Right lobe of liver (tissue), 6 donors: ENCODE results near the gene OTOGL. TPM values are rescaled to one million over a fixed set of nuclear protein-coding genes. Genes with fewer than 3 reads are reported as not detected.
A peak's percentile ranks its signal among the peaks of the same experiment; 100 is the strongest.
"Not testable (repeated sequence)": the region's sequence is repeated elsewhere in the genome, so short reads cannot be mapped to it uniquely, and the experiment has no call there.

ENCODE experiments used
- ATAC-seq, 4 donors: fragments of 200-7000 bp; cut with Tn5 transposase; one replicate each; pipeline ENCODE4 v1.9.1; 2020; ENCODE audit warnings: mild to moderate bottlenecking in 4 of 4, moderate library complexity in 4 of 4
- DNase-seq, 3 donors: peaks; one replicate each; pipeline ENCODE4 v3.0.0-alpha.2; 2020
- H3K27ac ChIP-seq, 3 donors: fragments of 200-600 bp; one replicate each; pipeline ENCODE4 v1.8.0; 2022
- H3K27me3 ChIP-seq, 2 donors: fragments of 200-600 bp; one replicate each; pipeline ENCODE4 v1.8.0; 2022
- H3K36me3 ChIP-seq, 4 donors: fragments of 200-600 bp; sonication (generic) in 1 of 4; one replicate each; pipeline versions ENCODE4 v1.5.1 to v1.8.0; 2017 to 2022; ENCODE audit warnings: control low read depth in 1 of 4
- H3K4me1 ChIP-seq, 4 donors: fragments of 200-600 bp; sonication (generic) in 1 of 4; one replicate each; pipeline versions ENCODE4 v1.5.1 to v1.8.0; 2017 to 2022; ENCODE audit warnings: control low read depth in 1 of 4
- H3K4me3 ChIP-seq, 3 donors: fragments of 200-600 bp; one replicate each; pipeline ENCODE4 v1.8.0; 2022
- H3K9me3 ChIP-seq, 4 donors: fragments of 200-600 bp; sonication (generic) in 1 of 4; one replicate each; pipeline versions ENCODE4 v1.5.1 to v1.8.0; 2017 to 2022; ENCODE audit warnings: control low read depth in 1 of 4
- POLR2A ChIP-seq: fragments of 450-650 bp; IDR thresholded peaks from one replicate; pipeline ENCODE4 v1.6.1; 2017; ENCODE audit warnings: antibody characterized with exemption, mild to moderate bottlenecking
- WGBS: methylation state at CpG from one replicate; pipeline ENCODE4 v1.1.6; 2018; ENCODE audit warnings: low coverage, low lambda C conversion rate; ENCODE audit not compliant: insufficient coverage; ENCODE audit errors: missing lambda C conversion rate; 5-methylcytosine and 5-hydroxymethylcytosine counted together
- intact Hi-C, 2 donors: fragments of 100-400 bp; cut with DNase I; formaldehyde crosslinking; loops; one replicate each; pipeline versions ENCODE4 v1.11.2 to v1.14.1; 2022
- total RNA-seq, 6 experiments: library from RNA; depleted of rRNA in 2 of 6; stranded (reverse); fragments of >200 nt in 2 of 6; fragmentation: NEBNext Ultra II Directional in 3 of 6; extraction: Animal tissue kit (Norgen Biotek cat#: 25700) in 3 of 6; gene quantifications; one replicate each; pipeline versions ENCODE4 v1.1.0 to v1.2.4, GENCODE V29; 2016 to 2023
- TF ChIP-seq, protein P1 (sequence below), 4 donors: fragments of 200-600 bp in 3 of 4; fragments of 450-650 bp in 1 of 4; IDR thresholded peaks; one replicate each; pipeline versions ENCODE4 v1.5.1 to v1.8.0; 2016 to 2022; ENCODE audit warnings: antibody characterized with exemption in 4 of 4, mild to moderate bottlenecking in 2 of 4
- donor health status: DM: no; HTN: yes; CAD: no.
- donor health status: DM: no; HTN: no; CAD: no.
- donor health status: DM: no; HTN: no; CAD: no.
- donor health status: DM: no; HTN: yes; CAD: no.
- donor health status: DM: no; HTN: yes; CAD: no.

OTOGL gene
- total RNA-seq, 6 experiments from 2014 or later = 0.06 TPM; not detected in 5

DNA sequence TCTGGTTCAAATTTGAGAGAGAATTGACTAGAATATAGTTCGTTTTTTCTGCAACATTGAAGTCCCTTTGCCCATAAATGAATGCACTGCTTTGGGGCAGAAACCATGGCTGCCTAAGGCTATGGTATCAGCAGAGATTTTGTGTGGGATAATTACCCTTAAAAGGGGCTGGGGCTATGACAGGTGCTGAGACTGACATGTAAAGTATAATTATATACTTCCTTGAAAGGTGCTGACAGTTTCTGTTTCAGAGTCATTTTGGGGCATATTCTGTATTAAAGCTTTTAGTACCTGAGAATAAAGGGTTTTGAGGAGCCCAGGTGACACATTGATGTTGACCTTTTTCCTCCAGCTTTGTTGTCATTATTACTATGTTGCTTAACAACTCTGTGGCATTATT is 194.4 kb downstream of the OTOGL start:
- TF ChIP-seq, protein P1, sequence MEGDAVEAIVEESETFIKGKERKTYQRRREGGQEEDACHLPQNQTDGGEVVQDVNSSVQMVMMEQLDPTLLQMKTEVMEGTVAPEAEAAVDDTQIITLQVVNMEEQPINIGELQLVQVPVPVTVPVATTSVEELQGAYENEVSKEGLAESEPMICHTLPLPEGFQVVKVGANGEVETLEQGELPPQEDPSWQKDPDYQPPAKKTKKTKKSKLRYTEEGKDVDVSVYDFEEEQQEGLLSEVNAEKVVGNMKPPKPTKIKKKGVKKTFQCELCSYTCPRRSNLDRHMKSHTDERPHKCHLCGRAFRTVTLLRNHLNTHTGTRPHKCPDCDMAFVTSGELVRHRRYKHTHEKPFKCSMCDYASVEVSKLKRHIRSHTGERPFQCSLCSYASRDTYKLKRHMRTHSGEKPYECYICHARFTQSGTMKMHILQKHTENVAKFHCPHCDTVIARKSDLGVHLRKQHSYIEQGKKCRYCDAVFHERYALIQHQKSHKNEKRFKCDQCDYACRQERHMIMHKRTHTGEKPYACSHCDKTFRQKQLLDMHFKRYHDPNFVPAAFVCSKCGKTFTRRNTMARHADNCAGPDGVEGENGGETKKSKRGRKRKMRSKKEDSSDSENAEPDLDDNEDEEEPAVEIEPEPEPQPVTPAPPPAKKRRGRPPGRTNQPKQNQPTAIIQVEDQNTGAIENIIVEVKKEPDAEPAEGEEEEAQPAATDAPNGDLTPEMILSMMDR (IDR thresholded peaks at IDR 0.05) = no peak
- no peak for TF ChIP-seq POLR2A
- 8% methylated on average over 1 of the region's 1 CpG for WGBS
- no peak for ATAC-seq
- Histone ChIP-seq H3K27me3 (no peaks in the 10 kb centered on the region), H3K36me3 (no peaks in the 10 kb centered on the region), H3K27ac (no peak overlapping the region), H3K9me3 (no peaks in the 10 kb centered on the region), H3K4me1 (no peaks in the 10 kb centered on the region), H3K4me3 (no peak overlapping the region)
- DNase-seq = no peak
- intact Hi-C loops = no loop called here

- H3K27ac ChIP-seq = no peak overlapping the region
- H3K4me1 ChIP-seq = no peaks in the 10 kb centered on the region
Measured at GRCh38 chr12:80299219-80299618, 199.9 kb downstream of the OTOGL start.

GRCh38 chr12:80299976-80300375 is 200.6 kb downstream of the OTOGL start:
- TF ChIP-seq, protein P1 (IDR thresholded peaks at IDR 0.05) = no peak
- TF ChIP-seq POLR2A = no peak
- H3K9me3 ChIP-seq = no peaks in the 10 kb centered on the region
- DNase-seq = no peak
- no peaks in the 10 kb centered on the region for H3K36me3 ChIP-seq
- H3K4me1 ChIP-seq = no peaks in the 10 kb centered on the region
- no peaks in the 10 kb centered on the region for H3K27me3 ChIP-seq
- ATAC-seq = no peak
- 43% methylated on average over 3 of the region's 3 CpGs for WGBS
- no peak overlapping the region for H3K4me3 ChIP-seq
- H3K27ac ChIP-seq = no peak overlapping the region
- intact Hi-C loops = no loop called here

More at GRCh38 chr12:80299219-80299618, 199.9 kb downstream of the OTOGL start:
- no peak for ATAC-seq
- DNase-seq = no peak
- H3K4me3 ChIP-seq = no peak overlapping the region
- intact Hi-C loops = no loop called here
- TF ChIP-seq POLR2A = no peak
- TF ChIP-seq, protein P1 (IDR thresholded peaks at IDR 0.05) = no peak
- no peaks in the 10 kb centered on the region for H3K27me3 ChIP-seq
- H3K36me3 ChIP-seq = no peaks in the 10 kb centered on the region
- WGBS = 41% methylated on average over 1 of the region's 1 CpG
- no peaks in the 10 kb centered on the region for H3K9me3 ChIP-seq

GRCh38 chr12:80307436-80307835 is 208.1 kb downstream of the OTOGL start:
- H3K27me3 ChIP-seq, intact Hi-C loops, ATAC-seq, DNase-seq, H3K4me3 ChIP-seq, H3K36me3 ChIP-seq, H3K9me3 ChIP-seq, H3K27ac ChIP-seq, H3K4me1 ChIP-seq: not testable (repeated sequence)
- WGBS = no CpG with 5 or more reads among the region's 27 CpGs

DNA sequence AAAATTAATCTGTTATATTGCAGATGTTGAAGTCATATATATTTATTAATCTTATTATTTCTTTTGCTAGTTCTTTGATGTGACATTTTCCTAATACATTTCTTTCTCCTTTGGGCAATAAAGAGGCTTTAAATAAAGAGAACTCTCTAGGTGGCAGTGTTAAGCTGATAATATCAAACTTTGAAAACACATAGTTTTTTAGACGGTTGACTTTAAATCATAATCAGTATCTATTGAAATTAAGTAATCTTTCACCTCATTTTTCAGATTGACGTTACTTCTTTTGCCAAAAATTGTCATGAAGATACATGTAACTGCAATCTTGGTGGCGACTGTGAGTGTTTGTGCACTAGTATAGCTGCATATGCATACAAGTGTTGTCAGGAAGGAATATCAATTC is 213.9 kb downstream of the OTOGL start:
- 14% methylated on average over 3 of the region's 3 CpGs for WGBS
- no peaks in the 10 kb centered on the region for H3K9me3 ChIP-seq
- H3K4me1 ChIP-seq = no peaks in the 10 kb centered on the region
- intact Hi-C loops = no loop called here
- H3K27me3 ChIP-seq = no peaks in the 10 kb centered on the region
- no peak for ATAC-seq
- TF ChIP-seq, protein P1 (IDR thresholded peaks at IDR 0.05) = peak in 1 of 4 donors; percentile 13
- TF ChIP-seq POLR2A = no peak
- no peak overlapping the region for H3K27ac ChIP-seq
- H3K36me3 ChIP-seq = no peaks in the 10 kb centered on the region
- H3K4me3 ChIP-seq = no peak overlapping the region
- DNase-seq = no peak
